ENCODE measurements around the gene ZDHHC8.

Gene ZDHHC8

DNA sequence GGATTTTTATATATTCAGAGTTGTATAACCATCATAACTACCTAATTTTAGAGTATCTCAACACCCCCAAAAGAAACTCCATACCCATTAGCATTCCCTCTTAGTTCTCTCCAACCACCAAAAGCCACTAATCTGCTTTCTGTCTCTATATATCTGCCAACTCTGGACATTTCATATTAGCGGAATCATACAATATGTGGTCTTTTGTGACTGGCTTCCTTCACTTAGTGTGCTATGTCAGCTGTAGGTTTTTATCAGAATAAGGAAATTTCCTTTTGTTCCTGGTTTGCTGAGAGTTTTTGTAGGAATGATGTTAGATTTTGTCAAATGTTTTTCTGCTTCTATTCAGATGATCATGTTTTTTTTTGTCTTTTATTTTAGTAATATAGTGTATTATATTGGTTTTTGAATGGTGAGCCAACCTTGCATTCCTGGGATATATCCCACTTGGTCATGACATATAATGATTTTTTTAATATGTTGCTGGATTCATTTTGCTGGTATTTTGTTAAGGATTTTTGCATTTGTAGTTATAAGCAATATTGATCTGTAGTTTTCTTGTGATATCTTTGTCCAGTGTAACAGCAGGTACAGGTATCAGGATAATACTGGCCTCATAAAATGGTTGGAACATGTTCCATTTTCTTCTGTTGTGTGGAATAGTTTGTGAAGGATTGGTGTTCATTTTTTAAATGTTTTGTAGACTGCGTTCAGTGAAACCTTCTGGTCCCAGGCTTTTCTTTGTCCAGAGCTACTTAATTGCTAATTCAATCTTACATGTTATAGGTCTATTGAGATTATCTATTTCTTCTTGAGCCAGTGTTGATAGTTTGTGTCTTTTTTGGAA lies 34.8 kb upstream of the ZDHHC8 start:
- DNase-seq: no peak

GRCh38 chr22:20099099-20099711 lies 32.4 kb upstream of the ZDHHC8 start:
- no peak for DNase-seq

- no peak for DNase-seq
These were observed 30.0 kb upstream of the ZDHHC8 start for GRCh38 chr22:20101638-20102037.

DNA sequence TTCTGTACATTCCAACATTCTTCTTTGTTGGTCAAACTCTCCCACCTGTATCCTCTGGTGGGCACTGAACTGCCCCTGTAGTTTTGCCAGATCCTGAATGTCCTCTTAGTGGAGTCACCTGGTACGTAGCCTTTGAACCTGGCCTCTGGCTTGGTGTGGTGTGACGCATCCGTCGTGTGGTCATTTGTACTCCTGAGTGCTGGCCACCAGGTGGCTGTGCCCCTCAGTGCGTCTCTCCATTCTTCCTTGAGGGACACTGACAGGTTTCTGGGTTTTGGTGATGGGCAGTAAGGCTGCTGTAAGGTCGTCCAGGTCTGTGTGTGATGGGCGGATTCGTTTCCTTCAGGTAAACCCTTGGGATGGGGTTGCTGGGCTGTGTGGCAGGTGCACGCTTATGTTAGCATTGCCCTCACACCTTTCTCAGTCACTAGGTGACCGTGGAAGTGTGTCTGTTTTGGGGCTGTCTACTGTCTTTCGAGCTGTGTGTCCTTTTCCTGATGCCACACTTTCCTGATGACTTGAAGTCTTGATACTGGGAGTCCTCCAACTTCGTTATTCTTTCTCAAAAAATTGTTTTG lies 29.3 kb upstream of the ZDHHC8 start:
- DNase-seq: no peak

DNA sequence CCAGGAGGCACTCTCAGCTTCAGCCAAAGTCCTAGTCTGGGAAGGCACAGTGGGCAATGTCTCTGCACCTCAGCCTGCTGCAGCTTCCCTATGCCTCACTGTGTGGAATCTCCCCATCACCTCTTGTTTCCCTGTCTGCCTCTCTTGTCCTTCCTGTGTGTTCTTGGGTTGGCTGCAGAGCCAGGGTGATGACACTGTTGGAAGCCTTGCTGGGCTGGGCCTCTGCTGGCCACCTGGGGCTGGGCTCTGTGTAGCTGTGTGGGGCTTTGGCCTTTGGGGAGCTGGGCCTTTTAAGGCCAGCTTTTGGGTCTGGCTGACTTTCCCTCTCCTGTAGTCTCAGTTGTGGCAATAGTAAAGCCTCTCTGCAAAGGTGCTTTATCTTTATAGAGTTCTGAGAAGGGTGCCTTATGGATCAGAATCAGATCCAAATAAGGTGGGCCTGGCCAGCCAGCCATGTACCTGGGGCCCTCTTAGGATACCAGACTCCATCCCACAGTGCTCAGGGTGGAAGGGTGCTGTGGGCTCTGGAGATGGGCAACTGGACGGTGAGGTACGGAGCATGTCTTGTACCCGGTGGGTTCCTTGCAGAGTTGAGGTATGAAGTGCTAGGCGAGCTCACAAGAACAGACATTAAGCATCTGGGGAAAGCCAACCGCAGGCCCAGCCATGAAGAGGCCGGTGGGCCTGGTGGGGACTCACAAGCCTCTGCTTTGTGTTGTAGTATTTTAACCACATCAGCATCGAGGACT lies 26.0 kb upstream of the ZDHHC8 start:
- DNase-seq: no peak

GRCh38 chr22:20106205-20106848 lies 25.3 kb upstream of the ZDHHC8 start:
- no peak for DNase-seq

DNA sequence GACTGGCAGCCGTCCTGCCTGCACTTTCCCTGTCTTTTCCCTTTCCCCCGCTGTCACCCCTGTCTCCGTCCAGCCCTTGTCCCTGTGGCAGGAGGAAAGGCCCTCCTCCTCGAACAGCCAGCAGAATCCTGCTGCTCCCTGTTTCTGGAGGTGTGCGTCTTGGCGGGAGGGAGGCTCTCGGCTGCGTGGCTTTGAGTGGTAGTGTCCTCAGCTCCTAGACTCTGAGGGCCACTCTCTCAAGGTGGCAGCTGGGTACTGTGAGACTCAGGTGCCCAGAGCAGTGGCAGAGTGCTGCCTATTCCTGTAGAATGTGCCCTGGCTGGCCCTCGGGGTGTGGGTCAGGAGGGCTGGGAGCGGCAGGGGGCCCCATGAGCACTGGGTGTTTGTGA lies 24.8 kb upstream of the ZDHHC8 start:
- no peak for DNase-seq

DNA sequence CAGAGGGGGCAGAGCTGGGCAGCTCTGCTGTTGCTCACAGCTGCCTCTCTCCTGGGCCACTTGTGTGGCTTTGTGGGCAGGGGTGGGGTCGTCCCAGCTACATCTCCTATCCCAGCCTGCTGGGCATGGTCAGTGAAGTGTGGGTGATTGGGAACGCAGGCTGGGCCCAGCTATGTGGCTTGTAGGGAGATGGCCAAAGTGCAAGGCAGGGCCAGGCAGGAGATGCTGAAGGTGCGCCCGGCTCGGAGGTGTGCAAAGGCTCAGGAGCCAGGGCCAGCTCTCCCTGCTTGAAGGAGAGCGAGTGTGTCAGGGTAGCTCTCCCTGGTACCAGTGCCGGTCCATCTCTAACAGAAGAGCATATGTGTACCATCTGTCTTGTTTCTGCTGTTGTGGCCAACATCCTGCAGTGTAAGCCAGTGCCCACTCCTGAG lies 24.1 kb upstream of the ZDHHC8 start:
- no peak for DNase-seq

- DNase-seq: no peak
These were observed 23.4 kb upstream of the ZDHHC8 start for GRCh38 chr22:20107951-20108756.

GRCh38 chr22:20108757-20109230 lies 22.8 kb upstream of the ZDHHC8 start:
- no peak for DNase-seq

DNA sequence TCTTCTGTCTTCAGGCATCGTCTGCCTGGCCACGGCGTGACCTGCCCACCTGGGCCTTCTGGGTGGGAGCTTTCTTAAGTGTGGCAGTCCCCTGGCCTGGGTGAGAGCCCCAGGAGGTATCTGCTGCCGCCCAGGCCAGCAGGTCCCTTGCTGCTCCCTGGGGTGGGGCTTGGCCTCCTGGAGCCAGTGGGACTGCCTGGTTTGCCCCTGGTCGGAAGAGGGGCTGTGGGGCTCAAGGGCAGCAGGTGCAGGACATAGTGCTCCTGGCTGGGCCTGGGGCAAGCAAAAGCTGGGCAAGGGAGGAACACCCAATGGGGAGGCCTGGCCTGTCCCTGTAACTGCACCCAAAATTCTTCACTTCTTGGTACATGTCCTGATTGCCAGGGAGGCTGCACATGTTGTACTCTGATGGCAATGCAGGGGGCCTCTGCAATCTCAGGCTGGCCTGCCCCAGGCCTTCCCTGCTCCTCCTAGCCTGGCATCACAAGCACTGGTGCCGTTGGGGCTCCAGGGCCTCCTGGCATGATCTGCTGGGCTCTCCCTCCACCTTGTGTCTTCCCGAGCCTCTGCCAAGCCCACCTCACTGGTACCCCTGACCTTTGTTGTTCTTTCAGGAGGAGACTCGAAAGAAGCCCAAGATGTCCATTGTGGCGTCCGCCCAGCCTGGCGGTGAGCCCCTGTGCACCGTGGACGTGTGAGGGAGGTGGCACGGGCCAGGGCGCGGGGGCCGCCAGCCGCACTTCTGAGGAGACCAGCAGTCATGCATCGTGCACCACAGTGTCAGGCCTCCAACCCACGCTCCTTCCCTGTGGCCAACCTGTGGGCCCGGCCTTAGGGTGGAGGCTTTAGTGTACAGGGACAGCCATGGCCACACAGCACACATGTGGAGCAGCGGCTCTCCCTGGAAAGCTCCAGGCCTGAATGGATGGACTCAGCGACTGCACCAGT lies 21.9 kb upstream of the ZDHHC8 start:
- DNase-seq: no peak

DNA sequence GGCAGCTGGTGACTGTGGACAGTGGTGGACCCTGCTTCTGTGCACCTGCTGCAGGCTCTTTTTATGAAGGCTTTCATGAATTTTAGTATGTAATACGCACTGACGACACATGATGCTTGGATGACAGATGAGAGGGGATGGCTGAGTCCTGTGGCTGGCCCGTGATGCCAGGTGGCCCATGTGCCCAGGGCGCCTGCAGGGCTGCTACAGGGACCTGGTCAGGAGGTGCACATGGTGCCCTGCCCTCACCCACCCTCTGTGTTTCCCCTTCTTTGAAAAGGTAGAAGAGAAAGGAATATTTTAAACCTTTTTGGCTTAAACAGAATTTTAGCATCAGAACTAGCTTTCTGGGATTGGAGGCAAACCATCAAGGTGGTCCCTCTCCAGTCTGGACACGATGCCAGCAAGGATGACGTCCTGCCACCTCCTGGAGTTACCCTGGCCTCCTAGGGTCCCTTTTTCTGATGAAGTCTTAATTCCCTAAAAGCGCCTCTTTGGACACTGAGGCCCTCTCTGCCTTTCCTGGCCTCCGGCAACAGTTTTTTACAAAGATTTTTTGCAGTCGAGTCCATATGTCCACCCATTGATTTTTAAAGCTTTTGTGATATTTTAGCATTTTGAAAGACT lies 21.1 kb upstream of the ZDHHC8 start:
- DNase-seq: no peak

- DNase-seq: no peak
These were observed 20.4 kb upstream of the ZDHHC8 start for GRCh38 chr22:20111045-20111688.

DNA sequence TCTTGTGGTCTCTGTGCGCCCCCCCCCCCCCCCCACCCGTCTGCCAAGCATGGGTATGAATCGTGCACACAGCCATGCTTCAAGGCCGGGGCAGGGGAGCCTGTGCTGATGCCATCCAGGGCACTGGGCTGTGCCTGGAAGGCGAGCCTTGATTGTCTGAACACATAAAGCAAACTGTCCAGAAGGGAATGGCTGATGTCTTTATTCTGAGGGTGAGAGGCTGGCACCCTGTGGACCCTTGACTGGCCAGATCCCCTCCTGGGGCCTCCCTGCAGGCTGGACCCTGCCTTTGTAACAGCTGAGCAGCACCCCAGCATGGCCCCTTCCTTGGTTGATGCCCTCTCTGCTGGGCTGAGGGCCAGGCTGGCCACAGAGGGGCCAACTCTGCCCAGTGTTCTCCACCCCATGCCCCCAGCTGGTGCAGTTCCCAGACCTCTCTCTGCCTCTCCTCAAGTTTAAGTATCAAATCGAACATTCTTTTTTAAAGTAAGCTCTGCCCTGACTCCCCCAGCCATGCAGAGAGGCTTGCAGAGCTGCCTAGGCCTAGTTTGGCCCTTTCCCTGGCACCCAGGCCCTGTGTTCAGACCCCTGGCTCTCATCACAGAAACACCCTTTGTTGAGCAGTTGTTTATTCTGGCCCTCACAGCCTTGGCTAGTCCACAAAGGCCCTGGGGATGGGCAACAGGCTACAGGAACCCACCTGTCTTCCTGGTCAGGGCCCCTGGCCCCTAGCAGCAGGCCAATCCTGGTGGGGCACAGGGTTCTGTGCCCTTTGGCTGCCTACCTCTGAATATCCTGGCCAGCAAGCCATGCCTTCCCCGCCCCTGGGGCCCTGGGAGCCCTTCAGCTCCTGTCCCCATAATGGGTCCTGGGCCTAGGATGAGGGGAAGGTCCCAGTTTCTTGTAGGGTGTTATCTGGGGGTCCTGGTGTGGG lies 19.6 kb upstream of the ZDHHC8 start:
- no peak for DNase-seq

DNA sequence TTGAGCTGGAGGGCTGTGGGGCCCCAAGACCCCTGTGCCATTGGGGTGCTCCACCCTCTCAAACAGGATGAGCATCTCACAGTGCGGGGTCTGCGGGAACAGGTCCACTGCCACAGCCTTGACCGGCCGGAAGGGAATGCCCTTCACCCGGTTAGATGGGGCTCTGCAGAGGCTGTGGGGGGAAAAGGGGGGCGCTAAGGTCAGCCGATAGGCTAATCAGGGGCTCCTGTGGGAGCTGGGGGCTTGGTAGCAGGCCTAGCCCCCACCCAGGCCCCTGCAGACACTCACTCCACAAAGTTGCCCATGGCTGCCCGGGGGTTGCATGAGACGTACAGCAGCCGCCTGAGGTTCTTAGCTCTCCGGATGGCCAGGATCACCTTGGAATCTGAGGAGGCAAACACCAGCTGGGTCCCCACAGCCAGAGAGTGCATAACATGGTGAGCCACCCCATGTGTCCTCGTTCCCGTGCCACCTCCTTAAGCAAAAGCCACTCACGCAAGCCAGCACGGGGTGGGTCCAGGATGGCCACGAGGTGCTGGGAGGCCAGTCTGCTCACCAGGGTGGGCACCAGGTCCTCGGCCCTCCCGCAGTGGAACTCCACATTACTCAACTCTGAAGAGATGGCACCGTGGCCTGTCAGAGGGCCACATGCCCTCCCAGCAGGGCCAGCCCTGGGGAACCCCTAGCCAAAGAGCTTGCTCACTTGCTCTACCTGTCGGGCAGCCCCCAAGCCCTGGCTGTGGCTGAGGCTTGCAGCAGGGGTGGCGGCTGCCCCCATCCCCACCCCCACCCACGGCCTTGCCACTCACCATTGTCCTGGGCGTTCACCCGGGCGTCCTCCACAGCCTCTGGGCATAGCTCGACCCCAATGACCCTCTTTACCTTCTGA lies 18.7 kb upstream of the ZDHHC8 start:
- DNase-seq: no peak

- no peak for DNase-seq
These were observed 17.9 kb upstream of the ZDHHC8 start for GRCh38 chr22:20113551-20114310.

Data from amniotic stem cell (primary cell).